Measurements from ENCODE around the gene KDM4E. TPM values are rescaled to one million over a fixed set of nuclear protein-coding genes. Genes with fewer than 3 reads are reported as not detected.

Gene KDM4E
- polyA plus RNA-seq, 12 donors: 0.08 to 0.52 (median 0.16) TPM; not detected in 2

DNA sequence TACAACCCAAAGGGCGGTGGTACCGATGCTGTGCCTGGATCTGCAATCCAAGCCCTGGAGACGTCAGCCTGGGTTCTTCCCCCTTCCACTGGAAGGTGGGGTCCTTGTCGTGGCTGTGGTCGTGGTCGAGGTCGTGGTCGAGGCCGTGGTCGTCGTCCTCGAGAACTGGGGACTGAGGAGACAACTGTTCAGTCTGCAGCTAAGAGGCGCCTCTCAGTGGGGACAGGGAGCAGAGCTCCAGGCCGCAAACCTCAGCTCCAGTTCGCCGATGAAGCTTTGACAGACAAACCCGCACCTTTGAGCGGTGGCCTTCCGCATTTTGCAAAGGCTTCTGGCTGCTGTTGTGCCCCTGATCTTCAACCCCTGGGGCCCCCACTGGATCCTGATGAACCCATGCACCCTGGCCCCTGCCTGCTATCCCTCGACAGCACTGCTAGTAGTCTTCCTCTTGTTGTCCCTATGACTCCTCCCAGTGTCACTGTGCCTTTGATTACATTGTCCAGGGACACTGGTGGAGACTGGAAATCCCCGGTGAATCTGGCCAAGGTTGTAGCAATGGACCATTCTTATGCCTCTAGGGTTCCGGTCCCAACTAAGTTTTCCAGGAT lies 25.6 kb downstream of the KDM4E start:
- no peak for DNase-seq

DNA sequence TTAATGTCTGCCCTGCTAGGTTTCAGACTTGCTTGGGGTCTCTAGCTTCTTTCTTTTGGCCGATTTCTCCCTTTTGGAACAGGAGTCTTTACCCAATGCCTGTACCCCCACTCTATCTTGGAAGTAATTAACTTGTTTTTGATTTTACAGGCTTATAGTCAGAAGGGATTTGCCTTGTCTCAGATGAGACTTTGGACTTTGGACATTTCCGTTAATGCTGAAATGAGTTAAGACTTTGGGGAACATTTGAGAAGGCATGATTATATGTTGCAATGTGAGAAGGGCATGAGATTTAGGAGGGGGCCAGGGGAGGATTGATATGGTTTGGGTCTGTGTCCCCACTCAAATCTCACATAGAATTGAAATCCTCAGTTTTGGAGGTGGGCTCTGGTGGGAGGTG lies 29.3 kb downstream of the KDM4E start:
- no peak for DNase-seq

DNA sequence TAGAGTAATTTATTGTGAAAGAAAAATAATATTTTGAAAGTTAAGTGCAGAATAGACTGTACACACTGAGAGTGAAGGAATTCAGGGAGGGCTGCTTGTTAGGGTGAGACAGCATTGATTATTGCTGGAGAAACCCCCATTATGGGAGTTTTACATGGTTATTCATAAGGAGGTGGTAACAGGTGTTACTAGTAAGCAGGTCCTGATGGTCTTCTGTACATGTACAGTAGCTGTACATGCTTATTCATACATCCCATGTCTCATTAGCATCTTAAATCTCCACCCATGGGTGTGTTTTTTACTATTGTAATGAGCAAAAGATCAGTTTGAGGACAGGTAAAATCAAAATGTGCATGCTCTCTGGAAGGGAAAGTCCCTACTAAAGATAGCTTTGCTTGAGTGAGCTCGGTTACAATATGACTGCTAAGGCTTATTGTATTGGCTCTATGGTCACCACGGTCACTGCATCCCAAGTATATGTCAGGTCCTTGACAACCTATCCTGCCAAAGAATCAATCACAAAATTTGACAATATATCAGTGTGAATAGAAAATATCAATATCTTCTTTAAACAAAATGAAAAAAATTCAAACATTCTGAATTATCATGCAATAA lies 30.3 kb downstream of the KDM4E start:
- no peak for DNase-seq

DNA sequence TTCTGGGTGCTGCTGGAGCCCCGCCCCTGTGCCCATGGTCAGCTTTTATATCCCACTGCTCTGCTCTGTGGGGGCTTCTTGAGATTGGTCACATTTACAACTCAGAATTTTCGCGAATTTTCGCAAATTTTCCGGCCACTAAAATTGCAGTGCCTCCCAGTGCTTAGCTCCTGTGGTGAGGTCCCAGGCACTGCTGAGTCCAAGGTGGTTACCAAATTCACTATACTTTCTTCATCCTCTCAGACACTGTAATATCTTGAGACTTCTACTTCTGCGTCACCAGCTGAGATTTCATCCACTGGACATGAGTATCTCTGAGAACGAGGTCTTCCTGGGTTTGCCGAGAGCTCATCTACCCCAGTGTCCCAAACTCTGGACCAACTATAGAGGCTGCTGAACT lies 32.9 kb downstream of the KDM4E start:
- DNase-seq: no peak

DNA sequence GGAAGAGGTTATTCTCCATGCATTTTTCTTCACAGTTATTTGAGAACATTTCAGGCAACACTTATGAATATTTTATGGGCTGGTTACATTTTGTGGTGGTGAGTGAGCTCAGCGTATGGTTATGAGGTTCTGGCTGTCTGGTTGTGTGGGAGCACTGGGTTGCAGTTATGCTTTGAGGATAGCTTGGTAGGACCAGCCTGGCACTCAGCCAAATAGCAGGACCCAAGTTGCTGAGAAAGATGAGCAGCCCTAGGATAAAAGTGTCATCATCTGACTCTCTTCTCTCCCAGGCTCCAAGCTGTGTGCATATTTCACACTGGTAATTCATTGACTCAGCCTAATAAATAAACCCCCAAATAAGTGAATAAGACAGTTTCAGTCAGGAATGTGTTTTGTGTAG lies 33.6 kb downstream of the KDM4E start:
- no peak for DNase-seq

DNA sequence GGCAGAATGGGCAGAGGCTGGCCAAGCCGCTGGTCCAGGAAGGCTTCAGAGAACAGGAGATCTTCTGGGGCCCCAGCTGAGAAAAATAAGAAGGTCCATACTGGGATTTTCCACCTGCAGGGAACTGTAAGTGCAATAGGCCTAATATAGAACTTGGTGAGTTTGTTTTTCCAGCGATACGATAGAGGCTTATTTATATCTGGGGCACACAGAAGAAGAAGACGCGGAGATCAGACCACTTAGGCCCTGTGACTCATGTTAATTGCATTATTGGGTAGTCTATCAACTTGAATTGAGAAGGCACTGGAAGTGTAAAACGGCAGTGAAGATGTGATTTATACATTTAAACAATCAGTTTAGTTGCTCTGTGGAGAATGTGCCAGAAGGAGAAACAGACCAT lies 34.0 kb downstream of the KDM4E start:
- DNase-seq: no peak

DNA sequence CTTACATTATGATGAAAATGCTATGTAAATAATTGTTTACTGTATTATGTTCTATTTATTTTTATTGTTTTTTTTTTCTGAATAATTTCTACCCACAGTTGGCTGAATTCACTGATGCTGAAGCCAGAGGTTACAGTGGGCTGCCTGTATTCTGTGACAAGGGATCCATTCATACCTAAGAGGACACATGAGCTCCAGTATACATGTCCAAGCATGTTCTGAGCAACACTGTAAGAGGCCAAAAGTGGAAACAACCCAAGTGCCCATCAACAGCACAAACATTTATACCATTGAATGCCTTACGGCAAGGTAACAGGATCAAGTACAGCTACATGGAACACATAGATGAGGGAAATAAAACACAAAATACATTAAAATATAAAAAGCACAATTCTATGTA lies 40.3 kb downstream of the KDM4E start:
- DNase-seq: no peak

DNA sequence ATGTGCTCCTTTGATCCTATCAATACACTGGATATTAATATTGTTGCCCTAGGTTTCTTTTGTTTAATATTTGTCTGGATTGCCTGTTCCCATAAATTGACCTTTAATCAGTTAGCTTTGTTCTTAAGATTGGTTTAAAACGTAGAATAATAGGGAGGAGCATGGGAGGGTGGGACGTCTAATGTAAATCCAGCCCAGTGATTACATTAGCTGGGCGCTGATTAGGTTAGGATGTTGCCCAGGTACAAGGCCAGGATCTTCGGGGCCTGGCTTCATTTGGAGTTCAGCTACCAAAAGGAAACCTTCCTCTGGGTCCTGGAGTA lies 41.6 kb downstream of the KDM4E start, which contains the start of gene SRSF8:
TSS of gene SRSF8 (plus strand) at position 204 of the 323 bp plus-strand sequence. CDS start 308 bp downstream, outside the sequence.
- no peak for DNase-seq

DNA sequence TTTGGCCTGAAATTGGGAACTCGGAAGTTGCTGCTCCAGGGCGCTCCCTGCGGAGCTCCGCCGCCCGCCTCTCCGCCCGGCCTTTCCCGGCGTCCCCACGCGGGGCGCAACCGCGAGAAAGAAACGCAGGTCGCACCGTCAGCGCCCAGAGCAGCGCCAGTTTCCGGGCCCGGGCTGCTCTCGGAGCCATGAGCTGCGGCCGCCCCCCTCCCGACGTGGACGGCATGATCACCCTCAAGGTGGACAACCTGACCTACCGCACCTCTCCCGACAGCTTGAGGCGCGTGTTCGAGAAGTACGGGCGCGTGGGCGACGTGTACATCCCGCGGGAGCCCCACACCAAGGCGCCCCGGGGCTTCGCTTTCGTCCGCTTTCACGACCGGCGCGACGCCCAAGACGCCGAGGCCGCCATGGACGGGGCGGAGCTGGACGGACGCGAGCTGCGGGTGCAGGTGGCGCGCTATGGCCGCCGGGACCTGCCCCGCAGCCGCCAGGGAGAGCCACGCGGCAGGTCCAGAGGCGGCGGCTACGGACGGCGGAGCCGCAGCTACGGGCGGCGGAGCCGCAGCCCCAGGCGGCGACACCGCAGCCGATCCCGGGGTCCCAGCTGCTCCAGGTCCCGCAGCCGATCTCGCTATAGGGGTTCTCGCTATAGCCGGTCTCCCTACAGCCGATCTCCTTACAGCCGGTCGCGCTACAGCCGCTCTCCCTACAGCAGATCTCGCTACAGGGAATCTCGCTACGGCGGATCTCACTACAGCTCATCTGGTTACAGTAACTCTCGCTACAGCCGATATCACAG lies 42.2 kb downstream of the KDM4E start:
- peak; percentile 87 for DNase-seq

DNA sequence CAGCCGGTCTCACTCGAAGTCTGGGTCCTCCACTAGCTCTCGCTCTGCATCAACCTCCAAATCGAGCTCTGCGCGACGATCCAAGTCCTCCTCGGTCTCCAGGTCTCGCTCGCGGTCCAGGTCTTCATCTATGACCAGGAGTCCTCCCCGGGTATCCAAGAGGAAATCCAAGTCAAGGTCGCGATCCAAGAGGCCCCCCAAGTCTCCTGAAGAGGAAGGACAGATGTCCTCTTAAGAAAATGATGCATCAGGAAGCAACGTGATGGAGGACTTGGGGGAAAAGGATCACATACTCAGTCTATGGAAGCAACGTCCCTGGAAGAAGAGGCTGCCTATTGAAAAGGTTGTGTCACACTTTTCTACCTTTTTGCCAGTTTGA lies 42.8 kb downstream of the KDM4E start:
- DNase-seq: peak; percentile 65

DNA sequence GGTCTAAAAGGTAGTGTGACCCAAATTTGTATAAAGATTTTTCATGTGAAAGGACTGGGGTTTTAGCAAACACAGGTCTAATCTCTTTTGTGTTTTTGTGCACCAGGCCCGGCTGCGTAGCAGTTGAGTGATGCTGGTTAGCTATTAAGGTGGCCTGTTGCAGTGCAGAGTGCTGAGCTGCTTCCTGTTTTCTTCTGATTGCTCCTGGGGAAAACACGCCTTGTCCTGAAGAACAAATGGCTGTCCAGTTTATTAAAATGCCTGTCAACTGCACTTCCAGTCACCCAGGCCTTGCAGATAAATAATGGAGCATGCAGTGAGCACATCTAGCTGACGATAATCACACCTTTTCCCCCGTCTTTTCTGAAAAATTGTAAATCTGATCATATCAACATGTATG lies 43.5 kb downstream of the KDM4E start:
- DNase-seq: peak; percentile 87

DNA sequence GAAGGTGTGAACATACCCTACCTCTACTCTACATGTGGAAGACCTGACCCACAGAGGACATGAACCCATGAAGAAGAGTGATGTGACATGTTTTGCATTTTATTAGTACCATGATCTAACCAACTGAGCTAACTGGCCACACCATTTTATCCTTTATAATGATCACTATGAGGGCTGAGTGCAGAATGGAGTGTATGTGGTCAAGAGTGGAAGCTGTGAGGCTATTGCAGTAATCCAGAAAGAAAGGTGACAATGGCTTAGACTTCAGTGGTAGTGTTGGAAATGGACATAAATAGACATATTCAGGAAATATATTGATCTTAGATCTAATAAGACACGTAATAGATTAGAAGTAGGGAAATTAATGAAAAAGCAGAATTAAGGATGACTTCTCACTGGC lies 45.4 kb downstream of the KDM4E start:
- no peak for DNase-seq

DNA sequence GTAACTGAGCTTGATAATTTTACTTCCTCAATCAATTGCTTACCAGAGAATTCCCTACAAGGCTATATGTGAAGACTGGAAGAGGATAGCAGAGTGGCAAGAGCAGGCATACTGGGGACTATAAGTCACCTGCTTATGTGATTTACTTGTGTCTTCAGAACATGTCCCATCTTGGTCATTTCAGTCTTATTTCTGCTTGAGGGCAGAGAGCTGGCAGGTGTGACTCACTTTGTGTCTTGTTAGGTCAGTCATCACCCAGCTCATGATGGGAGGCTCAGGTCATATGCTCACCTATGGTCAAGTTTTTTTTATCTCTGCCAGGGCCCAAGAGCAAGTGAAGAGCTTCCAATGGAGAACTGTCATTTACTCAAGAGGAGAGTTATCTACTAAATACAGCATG lies 47.9 kb downstream of the KDM4E start:
- DNase-seq: no peak

DNA sequence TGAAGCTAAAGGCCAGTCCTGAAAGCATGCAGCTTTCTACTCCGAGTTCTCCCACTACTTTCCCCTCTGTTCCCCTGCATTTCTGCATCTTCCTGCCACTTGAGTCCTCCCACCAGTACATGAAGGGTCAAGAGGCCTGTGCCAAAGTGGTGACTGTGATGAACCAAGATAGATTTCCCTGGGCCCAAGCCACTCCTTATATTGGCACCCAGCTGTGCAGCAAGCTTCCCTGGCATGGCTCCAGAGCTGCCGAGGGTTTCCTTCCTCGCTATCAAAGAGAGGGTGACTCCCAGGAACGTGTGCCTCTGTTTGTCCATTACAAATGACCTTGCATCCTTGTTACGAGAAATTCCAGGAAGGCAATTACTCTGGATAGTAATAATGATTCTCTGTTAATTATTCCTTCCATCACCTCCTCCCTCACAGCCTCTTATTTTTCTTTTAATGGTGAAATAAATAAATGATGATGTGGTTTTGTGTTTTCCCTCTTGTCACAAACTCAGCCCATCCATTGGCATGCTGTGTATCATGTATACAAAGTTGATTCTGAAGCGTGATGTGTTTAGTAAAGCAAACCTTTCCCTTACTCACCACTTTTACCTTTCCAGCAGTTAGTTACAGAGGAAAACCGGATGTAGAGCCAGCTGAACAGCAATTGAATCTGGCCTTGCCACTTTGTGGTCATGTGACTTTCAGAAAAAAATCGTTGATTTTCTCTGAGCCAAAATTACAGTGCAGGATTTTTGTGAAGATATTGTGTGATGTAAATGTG lies 49.9 kb downstream of the KDM4E start:
- no peak for DNase-seq

DNA sequence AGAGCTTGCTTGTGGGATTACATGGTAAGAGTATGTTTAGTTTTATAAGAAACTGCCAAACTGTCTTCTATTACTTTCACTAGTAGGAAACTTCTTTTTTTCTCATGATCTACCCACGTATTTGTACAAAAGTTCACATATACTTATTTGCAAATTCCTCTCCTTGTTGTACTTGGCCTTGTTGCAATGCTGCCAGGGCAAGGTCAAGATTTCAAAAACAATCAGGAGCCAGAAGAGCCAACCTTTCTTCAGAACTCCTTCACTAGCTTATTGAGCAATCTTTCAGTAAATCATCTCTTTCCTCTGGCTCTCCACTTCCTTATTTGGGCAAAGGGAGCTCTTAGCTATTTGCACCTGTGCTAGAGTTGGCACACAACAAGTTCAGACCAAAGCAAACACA lies 51.4 kb downstream of the KDM4E start:
- DNase-seq: no peak

DNA sequence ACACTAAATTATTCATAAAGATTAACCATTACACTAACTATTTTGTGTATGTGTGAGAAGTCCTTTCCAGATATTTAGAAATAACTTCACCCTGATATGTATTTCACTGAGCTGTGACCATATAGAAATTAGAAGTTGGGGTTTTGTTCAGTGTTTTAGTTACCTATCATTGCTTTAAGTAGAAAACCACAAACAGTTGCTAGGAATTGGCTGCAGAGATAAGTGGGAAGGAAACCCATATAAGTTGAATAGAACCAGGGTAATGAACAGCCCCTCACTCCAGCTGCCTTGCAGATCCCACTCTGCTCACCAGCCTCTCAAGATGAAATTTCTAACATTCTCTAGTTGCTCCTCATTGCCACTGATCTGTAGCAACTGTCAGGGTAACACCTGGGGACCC lies 51.9 kb downstream of the KDM4E start:
- no peak for DNase-seq

Other genes starting within 250 kb of the KDM4E start
- 10 to 100 TPM in 11 of 12 donors, not detected in 1; 68.1 to 97.8 (median 89.9) TPM for gene CWC15, start 51.7 kb upstream of the KDM4E start, polyA plus RNA-seq (ENCODE audit: insufficient read length in 12 of 12)
- gene KDM4D, start 51.5 kb upstream of the KDM4E start, polyA plus RNA-seq (ENCODE audit: insufficient read length in 12 of 12): 1 to 10 TPM in 10 of 12 donors, not detected in 2; 1.0 to 1.7 (median 1.4) TPM
- not detected for gene KDM4F, start 24.2 kb downstream of the KDM4E start, polyA plus RNA-seq (ENCODE audit: insufficient read length in 12 of 12)
- 100 to 1,000 TPM in 1 of 12 donors, 10 to 100 TPM in 11; 32.3 to 105 (median 50.9) TPM for gene SRSF8, start 41.7 kb downstream of the KDM4E start, polyA plus RNA-seq (ENCODE audit: insufficient read length in 12 of 12)
- gene ENDOD1, start 64.6 kb downstream of the KDM4E start, polyA plus RNA-seq (ENCODE audit: insufficient read length in 12 of 12): 10 to 100 TPM in 11 of 12 donors, not detected in 1; 38.5 to 96.2 (median 68.8) TPM
- 100 to 1,000 TPM in 9 of 12 donors, 10 to 100 TPM in 3; 62.8 to 184 (median 115) TPM for gene SESN3, start 205.9 kb downstream of the KDM4E start, polyA plus RNA-seq (ENCODE audit: insufficient read length in 12 of 12)

All from muscle of arm (tissue), 12 donors.